ENCODE measurements around the gene DDX20. TPM values are rescaled to one million over a fixed set of nuclear protein-coding genes. Genes with fewer than 3 reads are reported as not detected.

The DDX20 gene
- total RNA-seq, 1 donor from 2014 or later, result 14.0 TPM

- H3K4me3 Mint-ChIP-seq (ENCODE audit: unreplicated experiment), result no peak overlapping the region
- H3K36me3 Mint-ChIP-seq (ENCODE audit: unreplicated experiment), result no peaks in the 10 kb centered on the region
- H3K27ac Mint-ChIP-seq (ENCODE audit: unreplicated experiment), result no peak overlapping the region
- H3K27me3 Mint-ChIP-seq (ENCODE audit: unreplicated experiment), result peaks cover 5% of the 10 kb centered on the region
- no peak for DNase-seq (ENCODE audit: extremely low spot score, unreplicated experiment)
- H3K9me3 Mint-ChIP-seq (ENCODE audit: unreplicated experiment), result no peaks in the 10 kb centered on the region
- no peak for TF ChIP-seq CTCF (IDR thresholded peaks at IDR 0.05)
- H3K4me1 Mint-ChIP-seq (ENCODE audit: unreplicated experiment), result no peaks in the 10 kb centered on the region
Observed at GRCh38 chr1:111802110-111802509, 46.4 kb downstream of the DDX20 start.

GRCh38 chr1:111802984-111803383 lies 47.3 kb downstream of the DDX20 start:
- peaks cover 5% of the 10 kb centered on the region for H3K27me3 Mint-ChIP-seq (ENCODE audit: unreplicated experiment)
- no peak for DNase-seq (ENCODE audit: extremely low spot score, unreplicated experiment)
- no peaks in the 10 kb centered on the region for H3K36me3 Mint-ChIP-seq (ENCODE audit: unreplicated experiment)
- no peak for TF ChIP-seq CTCF (IDR thresholded peaks at IDR 0.05)
- H3K4me3 Mint-ChIP-seq (ENCODE audit: unreplicated experiment), result no peak overlapping the region
- no peaks in the 10 kb centered on the region for H3K4me1 Mint-ChIP-seq (ENCODE audit: unreplicated experiment)
- no peaks in the 10 kb centered on the region for H3K9me3 Mint-ChIP-seq (ENCODE audit: unreplicated experiment)
- no peak overlapping the region for H3K27ac Mint-ChIP-seq (ENCODE audit: unreplicated experiment)

GRCh38 chr1:111803951-111804350 lies 48.2 kb downstream of the DDX20 start:
- no peak for TF ChIP-seq CTCF (IDR thresholded peaks at IDR 0.05)
- no peaks in the 10 kb centered on the region for H3K9me3 Mint-ChIP-seq (ENCODE audit: unreplicated experiment)

GRCh38 chr1:111804776-111805175 lies 49.1 kb downstream of the DDX20 start:
- Mint-ChIP-seq H3K9me3 (ENCODE audit: unreplicated experiment) (no peaks in the 10 kb centered on the region), H3K4me3 (ENCODE audit: unreplicated experiment) (no peak overlapping the region), H3K36me3 (ENCODE audit: unreplicated experiment) (no peaks in the 10 kb centered on the region), H3K27ac (ENCODE audit: unreplicated experiment) (no peak overlapping the region), H3K4me1 (ENCODE audit: unreplicated experiment) (no peaks in the 10 kb centered on the region), H3K27me3 (ENCODE audit: unreplicated experiment) (peaks cover 3% of the 10 kb centered on the region)
- no peak for DNase-seq (ENCODE audit: extremely low spot score, unreplicated experiment)
- TF ChIP-seq CTCF (IDR thresholded peaks at IDR 0.05), result no peak

More at GRCh38 chr1:111803951-111804350, 48.2 kb downstream of the DDX20 start:
- H3K27me3 Mint-ChIP-seq (ENCODE audit: unreplicated experiment), result peaks cover 4% of the 10 kb centered on the region
- H3K36me3 Mint-ChIP-seq (ENCODE audit: unreplicated experiment), result no peaks in the 10 kb centered on the region
- H3K4me1 Mint-ChIP-seq (ENCODE audit: unreplicated experiment), result no peaks in the 10 kb centered on the region
- no peak overlapping the region for H3K4me3 Mint-ChIP-seq (ENCODE audit: unreplicated experiment)
- no peak overlapping the region for H3K27ac Mint-ChIP-seq (ENCODE audit: unreplicated experiment)
- no peak for DNase-seq (ENCODE audit: extremely low spot score, unreplicated experiment)

GRCh38 chr1:111805251-111805650 lies 49.5 kb downstream of the DDX20 start:
- H3K4me1 Mint-ChIP-seq (ENCODE audit: unreplicated experiment), result no peaks in the 10 kb centered on the region
- TF ChIP-seq CTCF (IDR thresholded peaks at IDR 0.05), result no peak
- H3K9me3 Mint-ChIP-seq (ENCODE audit: unreplicated experiment), result no peaks in the 10 kb centered on the region
- H3K4me3 Mint-ChIP-seq (ENCODE audit: unreplicated experiment), result no peak overlapping the region
- no peaks in the 10 kb centered on the region for H3K36me3 Mint-ChIP-seq (ENCODE audit: unreplicated experiment)
- peaks cover 3% of the 10 kb centered on the region for H3K27me3 Mint-ChIP-seq (ENCODE audit: unreplicated experiment)
- no peak overlapping the region for H3K27ac Mint-ChIP-seq (ENCODE audit: unreplicated experiment)
- DNase-seq (ENCODE audit: extremely low spot score, unreplicated experiment), result no peak

Data from osteocyte (in vitro differentiated cells).